CD4-positive, alpha-beta memory T cell (primary cell): ENCODE results near the gene MAGI1. TPM values are rescaled to one million over a fixed set of nuclear protein-coding genes. Genes with fewer than 3 reads are reported as not detected.
"Not testable (repeated sequence)": the region's sequence is repeated elsewhere in the genome, so short reads cannot be mapped to it uniquely, and the experiment has no call there.

Experiments
- CTCF ChIA-PET: fragments of 350-600 bp; sonication (Branson Sonifier 250); formaldehyde crosslinking; loops from one replicate; lab custom pipeline; 2021; ENCODE audit warnings: inconsistent platforms; ENCODE audit not compliant: partially characterized antibody; lab: Charles Lee
- POLR2A ChIA-PET: fragments of 350-600 bp; sonication (Branson Sonifier 250); formaldehyde crosslinking; loops from one replicate; lab custom pipeline; 2021; ENCODE audit not compliant: partially characterized antibody; lab: Charles Lee
- DNase-seq, 5 donors: peaks; one replicate each; pipeline versions ENCODE4 v3.0.0 to v3.0.0-alpha.2; 2020 to 2022; ENCODE audit warnings: mixed read lengths in 1 of 5
- H3K27ac ChIP-seq: one replicate; pipeline ENCODE4 v1.7.0; 2013; ENCODE audit warnings: low read depth, low read length
- H3K27me3 ChIP-seq: 2 replicates; pipeline ENCODE4 v1.7.0; 2013; ENCODE audit warnings: mild to moderate bottlenecking, low read length, moderate library complexity; ENCODE audit not compliant: insufficient read depth
- H3K36me3 ChIP-seq: 2 replicates; pipeline ENCODE4 v1.7.0; 2013; ENCODE audit warnings: mild to moderate bottlenecking, low read length, moderate library complexity; ENCODE audit not compliant: insufficient read depth
- H3K4me1 ChIP-seq: 2 replicates; pipeline ENCODE4 v1.7.0; 2013; ENCODE audit warnings: mild to moderate bottlenecking, low read length, moderate library complexity; ENCODE audit not compliant: insufficient read depth
- H3K4me3 ChIP-seq, 2 donors: one replicate each; pipeline ENCODE4 v1.7.0; 2013; ENCODE audit warnings: low read length in 2 of 2, mild to moderate bottlenecking in 1 of 2
- H3K9me3 ChIP-seq, 2 donors: one replicate each; pipeline ENCODE4 v1.7.0; 2013; ENCODE audit warnings: low read length in 2 of 2, control low read depth in 1 of 2; ENCODE audit not compliant: control insufficient read depth in 1 of 2
- H3K27ac Mint-ChIP-seq, 7 donors: one replicate each; pipeline ENCODE4 v1.8.0; 2020 to 2021; ENCODE audit warnings: mixed read lengths in 7 of 7, mild to moderate bottlenecking in 6 of 7, inconsistent platforms in 3 of 7, moderate library complexity in 3 of 7
- H3K27me3 Mint-ChIP-seq, 2 donors: one replicate each; pipeline ENCODE4 v1.8.0; 2020 to 2021; ENCODE audit warnings: mixed read lengths in 2 of 2
- H3K36me3 Mint-ChIP-seq, 2 donors: one replicate each; pipeline ENCODE4 v1.8.0; 2020 to 2021; ENCODE audit warnings: mixed read lengths in 2 of 2, inconsistent platforms in 1 of 2, mild to moderate bottlenecking in 1 of 2
- H3K4me1 Mint-ChIP-seq, 4 donors: one replicate each; pipeline ENCODE4 v1.8.0; 2020 to 2021; ENCODE audit warnings: mixed read lengths in 4 of 4, mild to moderate bottlenecking in 1 of 4
- H3K4me3 Mint-ChIP-seq, 8 donors: one replicate each; pipeline ENCODE4 v1.8.0; 2020 to 2021; ENCODE audit warnings: mixed read lengths in 8 of 8, mild to moderate bottlenecking in 7 of 8, moderate library complexity in 6 of 8, inconsistent platforms in 3 of 8
- H3K9me3 Mint-ChIP-seq, 8 donors: one replicate each; pipeline ENCODE4 v1.8.0; 2020 to 2021; ENCODE audit warnings: mixed read lengths in 8 of 8, mild to moderate bottlenecking in 5 of 8, inconsistent platforms in 3 of 8, moderate library complexity in 1 of 8
- intact Hi-C: fragments of 100-400 bp; cut with micrococcal nuclease; formaldehyde crosslinking; loops from one replicate; pipeline ENCODE4 v1.15.1; 2023
- polyA plus RNA-seq, 2 donors: library from polyadenylated mRNA; unstranded; fragments of 300-500 nt; fragmentation: Illumina TruSeq; gene quantifications; one replicate each; pipeline ENCODE4 v1.2.3, GENCODE V29; 2021
- total RNA-seq, 2 experiments: library from RNA; stranded (reverse); gene quantifications; one replicate each; pipeline ENCODE4 v1.2.3, GENCODE V29; 2021

The MAGI1 gene
- total and polyA plus RNA-seq, 4 experiments from 2014 or later: 0.20 TPM; not detected in 3

GRCh38 chr3:65524584-65524983 lies 514.1 kb downstream of the MAGI1 start:
- Mint-ChIP-seq H3K36me3 (no peaks in the 10 kb centered on the region), H3K9me3 (peaks cover 0 to 3% (median 0%) of the 10 kb centered on the region in 8 donors), H3K4me1 (no peaks in the 10 kb centered on the region), H3K27me3 (no peaks in the 10 kb centered on the region), H3K4me3 (no peak overlapping the region), H3K27ac (no peak overlapping the region)
- intact Hi-C loops: no loop called here
- no peaks in the 10 kb centered on the region for H3K9me3 ChIP-seq
- ChIA-PET POLR2A (no interaction called here), CTCF (no interaction called here)
- no peaks in the 10 kb centered on the region for H3K36me3 ChIP-seq
- no peak overlapping the region for H3K27ac ChIP-seq
- H3K4me1 ChIP-seq: no peaks in the 10 kb centered on the region
- DNase-seq: no peak
- H3K27me3 ChIP-seq: no peaks in the 10 kb centered on the region
- no peak overlapping the region for H3K4me3 ChIP-seq

DNA sequence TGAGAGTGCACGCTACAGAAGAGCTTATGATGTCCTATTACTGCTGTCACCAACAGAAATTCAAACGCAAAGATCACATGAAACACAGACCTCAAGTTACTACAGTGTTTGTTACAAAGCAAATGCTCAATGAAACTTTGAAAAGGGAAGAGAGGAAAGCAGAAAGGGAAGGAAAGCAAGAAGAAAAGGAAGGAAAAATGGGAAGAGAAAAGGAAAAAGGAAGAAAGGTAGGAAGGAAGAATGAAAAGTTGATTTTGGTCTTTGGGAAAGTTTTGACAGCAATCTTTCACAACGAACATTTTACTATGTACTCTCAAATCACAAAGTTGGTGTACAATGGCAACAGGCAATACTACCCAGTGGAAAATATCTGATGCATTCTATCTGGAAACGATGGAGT lies 514.8 kb downstream of the MAGI1 start:
- intact Hi-C loops: no loop called here
- CTCF ChIA-PET: no interaction called here

DNA sequence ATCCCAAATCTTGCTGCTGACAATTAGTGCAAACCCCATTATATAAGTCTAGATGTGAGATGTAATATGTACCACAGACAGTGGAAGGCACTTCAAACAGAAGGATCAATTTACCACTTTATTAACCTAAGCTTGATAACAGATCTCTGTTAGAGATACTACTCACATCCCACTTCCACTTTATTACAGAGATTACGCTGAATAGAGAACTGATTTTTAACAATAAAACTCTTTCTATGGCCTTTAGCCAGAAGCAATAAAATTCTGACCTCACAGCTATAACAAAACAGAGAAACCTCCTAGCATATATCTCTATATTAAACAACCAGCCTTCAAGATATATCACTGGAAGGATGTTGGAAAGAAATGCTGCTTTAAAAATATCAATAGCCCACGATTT lies 517.7 kb downstream of the MAGI1 start:
- Mint-ChIP-seq H3K4me1 (peaks cover 0 to 1% (median 0%) of the 10 kb centered on the region in 4 donors), H3K4me3 (no peak overlapping the region), H3K27ac (no peak overlapping the region), H3K27me3 (no peaks in the 10 kb centered on the region), H3K36me3 (no peaks in the 10 kb centered on the region), H3K9me3 (peaks cover 3 to 12% (median 6%) of the 10 kb centered on the region in 8 donors)
- H3K36me3 ChIP-seq: no peaks in the 10 kb centered on the region
- H3K27me3 ChIP-seq: no peaks in the 10 kb centered on the region
- CTCF ChIA-PET: no interaction called here
- no peaks in the 10 kb centered on the region for H3K4me1 ChIP-seq
- H3K27ac ChIP-seq: no peak overlapping the region
- DNase-seq: no peak
- H3K9me3 ChIP-seq: no peaks in the 10 kb centered on the region
- POLR2A ChIA-PET: no interaction called here
- no peak overlapping the region for H3K4me3 ChIP-seq
- intact Hi-C loops: no loop called here

More for the DNA sequence above, 514.8 kb downstream of the MAGI1 start:
- no peaks in the 10 kb centered on the region for H3K4me1 ChIP-seq
- Mint-ChIP-seq H3K27me3 (no peaks in the 10 kb centered on the region), H3K4me1 (no peaks in the 10 kb centered on the region), H3K9me3 (peaks cover 0 to 4% (median 0%) of the 10 kb centered on the region in 8 donors), H3K27ac (no peak overlapping the region), H3K4me3 (no peak overlapping the region), H3K36me3 (no peaks in the 10 kb centered on the region)
- H3K27ac ChIP-seq: no peak overlapping the region
- no peaks in the 10 kb centered on the region for H3K36me3 ChIP-seq
- no peak overlapping the region for H3K4me3 ChIP-seq
- no peak for DNase-seq
- POLR2A ChIA-PET: no interaction called here
- H3K27me3 ChIP-seq: no peaks in the 10 kb centered on the region
- H3K9me3 ChIP-seq: no peaks in the 10 kb centered on the region

DNA sequence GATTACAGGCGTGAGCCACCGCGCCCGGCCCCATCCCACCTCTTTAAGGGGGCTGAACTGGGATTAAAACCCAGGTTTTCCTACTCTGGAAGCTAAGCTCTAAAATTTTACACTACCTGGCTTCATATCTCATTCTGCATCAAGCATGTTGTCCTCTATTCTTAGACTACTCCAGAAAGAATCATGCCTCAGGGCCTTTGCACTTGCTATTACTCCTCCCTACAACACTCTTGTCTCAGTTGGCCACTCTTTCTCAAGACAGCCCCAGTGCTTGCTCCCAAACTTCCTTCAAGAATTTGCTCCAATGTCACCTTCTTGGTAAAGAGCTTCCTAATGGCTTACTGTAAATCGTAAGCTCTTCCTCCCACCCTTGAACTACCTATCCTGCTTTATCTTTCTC lies 521.7 kb downstream of the MAGI1 start:
- Histone ChIP-seq H3K27me3 (no peaks in the 10 kb centered on the region), H3K4me3 (no peak overlapping the region), H3K9me3 (no peaks in the 10 kb centered on the region), H3K4me1 (no peaks in the 10 kb centered on the region), H3K36me3 (no peaks in the 10 kb centered on the region), H3K27ac (no peak overlapping the region)
- Mint-ChIP-seq H3K27ac (no peak overlapping the region), H3K9me3 (peaks cover 3 to 13% (median 7%) of the 10 kb centered on the region in 8 donors), H3K36me3 (no peaks in the 10 kb centered on the region), H3K4me1 (peaks cover 0 to 1% (median 0%) of the 10 kb centered on the region in 4 donors), H3K4me3 (no peak overlapping the region), H3K27me3 (no peaks in the 10 kb centered on the region)
- CTCF ChIA-PET: interaction anchor here (0.6 kb wide), 1 partner anchor 43 kb away, joined by 3 read pairs; no protein-coding TSS in a partner anchor
- no peak for DNase-seq
- intact Hi-C loops: no loop called here
- POLR2A ChIA-PET: no interaction called here

DNA sequence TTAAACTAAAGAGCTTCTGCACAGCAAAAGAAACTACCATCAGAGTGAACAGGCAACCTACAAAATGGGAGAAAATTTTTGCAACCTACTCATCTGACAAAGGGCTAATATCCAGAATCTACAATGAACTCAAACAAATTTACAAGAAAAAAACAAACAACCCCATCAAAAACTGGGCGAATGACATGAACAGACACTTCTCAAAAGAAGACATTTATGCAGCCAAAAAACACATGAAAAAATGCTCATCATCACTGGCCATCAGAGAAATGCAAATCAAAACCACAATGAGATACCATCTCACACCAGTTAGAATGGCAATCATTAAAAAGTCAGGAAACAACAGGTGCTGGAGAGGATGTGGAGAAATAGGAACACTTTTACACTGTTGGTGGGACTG lies 524.4 kb downstream of the MAGI1 start:
- not testable (repeated sequence) for H3K4me1 Mint-ChIP-seq

DNA sequence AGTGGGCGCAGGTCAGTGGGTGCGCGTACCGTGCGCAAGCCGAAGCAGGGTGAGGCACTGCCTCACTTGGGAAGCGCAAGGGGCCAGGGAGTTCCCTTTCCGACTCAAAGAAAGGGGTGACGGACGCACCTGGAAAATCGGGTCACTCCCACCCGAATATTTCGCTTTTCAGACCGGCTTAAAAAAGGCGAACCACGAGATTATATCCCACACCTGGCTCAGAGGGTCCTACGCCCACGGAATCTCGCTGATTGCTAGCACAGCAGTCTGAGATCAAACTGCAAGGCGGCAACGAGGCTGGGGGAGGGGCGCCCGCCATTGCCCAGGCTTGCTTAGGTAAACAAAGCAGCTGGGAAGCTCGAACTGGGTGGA lies 529.3 kb downstream of the MAGI1 start:
- POLR2A ChIA-PET, H3K4me3 ChIP-seq, H3K36me3 Mint-ChIP-seq, intact Hi-C loops, H3K27ac Mint-ChIP-seq, H3K27ac ChIP-seq, H3K4me1 ChIP-seq, CTCF ChIA-PET, H3K4me1 Mint-ChIP-seq, H3K36me3 ChIP-seq, H3K27me3 ChIP-seq, DNase-seq, H3K27me3 Mint-ChIP-seq, H3K4me3 Mint-ChIP-seq, H3K9me3 ChIP-seq: not testable (repeated sequence)
- peaks cover 0 to 12% (median 5%) of the 10 kb centered on the region in 8 donors for H3K9me3 Mint-ChIP-seq

More for the DNA sequence above, 524.4 kb downstream of the MAGI1 start:
- H3K27ac ChIP-seq, DNase-seq, CTCF ChIA-PET, POLR2A ChIA-PET, H3K9me3 ChIP-seq, H3K27me3 ChIP-seq, H3K36me3 ChIP-seq, H3K4me3 Mint-ChIP-seq, H3K27me3 Mint-ChIP-seq, H3K27ac Mint-ChIP-seq, intact Hi-C loops, H3K36me3 Mint-ChIP-seq, H3K4me3 ChIP-seq, H3K4me1 ChIP-seq: not testable (repeated sequence)
- H3K9me3 Mint-ChIP-seq: peaks cover 3 to 13% (median 7%) of the 10 kb centered on the region in 8 donors

- Mint-ChIP-seq H3K4me1 (no peaks in the 10 kb centered on the region), H3K9me3 (peaks cover 0 to 12% (median 5%) of the 10 kb centered on the region in 8 donors), H3K27me3 (no peaks in the 10 kb centered on the region), H3K27ac (no peak overlapping the region), H3K4me3 (no peak overlapping the region), H3K36me3 (no peaks in the 10 kb centered on the region)
- no peaks in the 10 kb centered on the region for H3K9me3 ChIP-seq
- ChIA-PET POLR2A (no interaction called here), CTCF (no interaction called here)
- no peaks in the 10 kb centered on the region for H3K27me3 ChIP-seq
- H3K4me1 ChIP-seq: no peaks in the 10 kb centered on the region
- DNase-seq: no peak
- no peak overlapping the region for H3K4me3 ChIP-seq
- intact Hi-C loops: no loop called here
- no peaks in the 10 kb centered on the region for H3K36me3 ChIP-seq
- H3K27ac ChIP-seq: no peak overlapping the region
These were observed 529.8 kb downstream of the MAGI1 start for GRCh38 chr3:65508750-65509422.
